NCI-H748 (cell line): ENCODE data around the gene NANS.
A peak's percentile ranks its signal among the peaks of the same experiment; 100 is the strongest.

Experiments used
- DNase-seq: peaks from one replicate; lab custom pipeline; 2025; ENCODE audit not compliant: unreplicated experiment; lab: John Stamatoyannopoulos, UW

The NANS gene

DNA sequence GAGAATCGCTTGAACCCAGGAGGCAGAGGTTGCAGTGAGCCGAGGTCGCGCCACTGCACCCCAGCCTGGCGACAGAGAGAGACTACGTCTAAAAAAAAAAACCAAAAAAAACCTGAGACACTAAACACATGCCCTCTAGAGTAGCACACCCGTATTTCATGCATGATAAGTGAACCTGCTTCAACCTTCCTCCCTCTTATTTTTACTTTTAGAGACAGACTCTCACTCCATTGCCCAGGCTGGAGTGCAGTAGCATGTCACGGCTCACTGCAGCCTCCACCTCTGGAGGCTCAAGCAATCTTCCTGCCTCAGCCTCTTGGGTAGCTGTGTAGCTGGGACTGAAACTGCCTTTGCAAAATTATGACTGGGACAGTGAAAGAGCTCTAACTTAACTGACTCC, 17.6 kb upstream of the NANS start:
- DNase-seq: no peak

DNA sequence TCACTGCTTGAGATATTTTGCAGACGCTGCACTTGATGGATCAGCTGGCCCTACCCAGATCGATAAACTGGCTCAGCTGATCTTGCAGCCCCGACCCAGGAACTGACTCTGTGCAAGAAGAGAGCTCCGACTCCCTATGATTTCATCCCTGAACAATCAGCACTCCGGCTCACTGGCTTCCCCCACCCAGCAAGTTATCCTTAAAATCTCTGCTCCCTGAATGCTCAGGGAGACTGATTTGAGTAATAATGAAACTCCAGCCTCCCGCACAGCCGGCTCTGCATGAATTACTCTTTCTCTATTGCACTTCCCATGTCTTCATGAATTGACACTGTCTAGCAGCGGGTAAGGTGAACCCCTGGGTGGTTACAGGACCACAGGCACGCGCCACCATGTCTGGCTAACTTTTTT, 16.9 kb upstream of the NANS start:
- no peak for DNase-seq

DNA sequence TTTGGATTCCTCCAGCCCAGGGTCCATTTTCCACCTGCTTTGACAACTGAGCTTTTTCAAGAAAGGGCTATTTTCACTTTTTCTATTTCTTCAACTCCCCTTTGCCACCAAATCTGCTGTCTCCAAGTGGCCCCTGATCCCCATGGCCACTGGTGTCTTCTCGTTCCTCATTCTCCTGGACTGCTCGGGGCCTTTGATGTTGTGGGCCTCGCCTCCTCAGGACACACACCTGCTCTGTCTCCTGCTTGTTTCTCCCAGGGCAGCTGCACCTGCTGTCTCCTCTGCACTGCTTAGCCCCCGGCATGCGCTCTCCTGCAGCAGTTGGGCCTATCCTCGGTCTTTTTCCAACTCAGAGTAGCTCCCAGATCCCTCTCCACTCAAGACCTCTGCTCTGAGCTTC, 16.3 kb upstream of the NANS start:
- DNase-seq: no peak

DNA sequence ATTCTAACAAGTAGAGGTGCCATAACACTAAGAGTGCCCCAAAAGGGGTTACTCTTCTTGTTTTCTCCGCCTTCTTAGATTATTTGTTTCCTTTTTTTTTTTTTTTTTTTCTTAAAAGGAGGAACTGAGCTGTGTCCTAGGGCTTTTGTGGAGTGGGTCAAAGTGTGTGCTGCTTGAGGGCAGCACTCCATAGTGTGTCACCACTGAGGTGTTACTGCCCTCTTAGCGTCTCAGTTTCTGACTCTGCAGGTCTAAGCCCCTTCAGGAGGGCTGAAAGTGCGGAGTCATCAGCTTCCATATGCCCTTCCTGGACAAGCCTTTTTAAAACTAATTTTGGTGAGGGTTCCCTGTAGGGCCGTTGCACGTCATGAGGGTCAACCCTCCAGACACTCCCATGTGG, 12.6 kb upstream of the NANS start:
- no peak for DNase-seq

DNA sequence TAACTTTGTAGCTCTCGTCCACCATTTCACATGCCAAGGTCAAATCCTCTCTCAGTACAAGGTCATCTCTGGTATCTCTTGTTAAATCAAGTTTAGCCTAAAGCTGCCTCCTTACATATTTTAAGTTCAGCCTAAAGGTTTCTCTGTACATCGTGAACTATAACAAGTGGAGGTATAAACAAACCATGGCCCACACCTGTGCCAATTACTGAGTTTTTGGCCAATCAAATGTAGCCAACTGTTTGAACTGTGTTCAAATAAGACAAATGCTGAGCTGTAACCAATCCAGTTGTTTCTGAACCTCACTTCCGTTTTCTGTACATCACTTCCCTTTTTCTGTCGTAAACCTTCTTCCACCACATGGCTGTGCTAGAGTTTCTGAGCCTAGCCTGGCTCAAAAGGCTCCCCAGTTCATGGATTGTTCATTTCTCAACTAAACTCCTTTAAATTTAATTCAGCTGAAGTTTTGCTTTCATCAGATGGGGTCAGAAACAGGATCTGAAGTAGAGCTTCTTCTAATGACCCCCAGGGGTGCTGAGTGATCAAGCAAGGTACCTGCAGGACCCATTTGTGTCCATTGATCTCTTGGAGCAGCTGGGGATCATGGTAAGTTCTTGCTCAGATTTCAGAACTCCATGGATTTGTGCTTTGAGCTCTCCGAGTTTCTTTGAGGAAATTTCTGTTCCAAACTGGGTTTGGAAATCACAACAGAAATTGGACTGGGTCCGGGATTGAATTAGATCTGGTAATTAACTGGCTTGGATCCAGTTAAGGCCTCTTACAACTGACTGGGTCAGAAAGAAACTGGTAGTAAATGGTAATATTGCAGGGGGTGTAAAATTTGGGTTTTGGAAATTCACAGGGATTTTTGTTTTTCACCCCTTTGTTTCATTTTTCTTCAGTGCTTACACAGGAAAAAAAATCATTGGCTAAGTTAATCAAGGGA, 11.0 kb upstream of the NANS start:
- peak; percentile 11 for DNase-seq

DNA sequence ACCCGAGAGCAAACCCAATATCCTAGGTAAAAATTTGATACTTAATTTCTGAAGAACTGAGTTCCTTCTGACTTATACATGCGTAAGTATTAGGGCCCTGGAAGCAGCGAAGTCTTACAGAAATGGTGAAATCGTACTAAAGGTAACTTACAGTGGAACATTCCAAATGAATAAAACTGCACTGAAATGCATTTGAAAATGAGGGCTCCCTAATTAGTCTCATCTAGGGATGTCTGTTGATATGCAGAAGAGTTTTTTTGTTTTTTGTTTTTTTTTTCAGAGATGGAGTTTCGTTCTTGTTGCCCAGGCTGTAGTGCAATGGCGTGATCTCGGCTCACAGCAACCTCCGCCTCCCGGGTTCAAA, 10.4 kb upstream of the NANS start:
- no peak for DNase-seq

DNA sequence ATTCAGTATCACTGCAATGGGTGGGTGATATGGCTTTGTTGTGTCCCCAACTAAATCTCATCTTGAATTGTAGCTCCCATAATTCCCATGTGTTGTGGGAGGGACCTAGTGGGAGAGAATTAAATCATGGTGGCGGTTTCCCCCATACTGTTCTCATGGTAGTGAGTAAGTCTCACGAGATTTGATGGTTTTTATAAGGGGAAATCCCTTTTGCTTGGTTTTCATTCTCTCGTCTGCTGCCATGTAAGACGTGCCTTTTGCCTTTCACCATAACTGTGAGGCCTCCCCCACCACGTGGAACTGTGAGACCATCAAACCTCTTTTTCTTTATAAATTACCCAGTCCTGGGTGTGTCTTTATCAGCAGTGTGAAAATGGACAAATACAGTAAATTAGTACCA, 9.5 kb upstream of the NANS start:
- no peak for DNase-seq

DNA sequence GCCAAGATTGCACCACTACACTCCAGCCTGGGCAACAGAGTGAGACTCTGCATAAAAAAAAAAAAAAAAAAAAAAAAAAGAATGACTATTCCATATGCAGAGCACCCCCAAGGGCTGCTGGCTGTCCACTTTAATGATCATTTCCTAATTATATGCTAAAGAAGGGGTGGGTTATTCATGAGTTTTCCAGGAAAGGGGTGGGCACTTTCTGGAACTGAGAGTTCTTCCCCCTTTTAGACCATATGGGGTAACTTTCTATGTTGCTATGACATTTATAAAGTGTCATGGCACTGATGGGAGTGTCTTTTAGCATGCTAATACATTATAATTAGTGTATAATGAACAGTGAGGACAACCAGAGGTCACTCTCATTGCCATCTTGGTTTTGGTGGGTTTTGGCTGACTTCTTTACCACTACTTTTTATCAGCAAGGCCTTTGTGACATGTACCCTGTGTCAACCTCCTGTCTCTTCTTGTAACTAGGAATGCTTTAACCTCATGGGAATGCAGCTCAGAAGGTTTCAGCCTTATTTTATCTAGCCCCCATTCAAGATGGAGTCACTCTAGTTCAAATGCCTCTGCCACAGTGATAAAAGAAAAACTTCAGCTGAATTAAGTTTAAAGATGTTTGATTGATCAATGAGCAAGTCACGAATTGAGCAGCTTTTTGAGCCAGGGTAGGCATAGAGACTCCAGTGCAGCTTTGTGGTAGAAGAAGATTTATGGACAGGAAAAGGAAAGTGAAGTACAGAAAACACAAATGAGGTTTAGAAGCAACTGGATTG, 7.1 kb upstream of the NANS start:
- no peak for DNase-seq

DNA sequence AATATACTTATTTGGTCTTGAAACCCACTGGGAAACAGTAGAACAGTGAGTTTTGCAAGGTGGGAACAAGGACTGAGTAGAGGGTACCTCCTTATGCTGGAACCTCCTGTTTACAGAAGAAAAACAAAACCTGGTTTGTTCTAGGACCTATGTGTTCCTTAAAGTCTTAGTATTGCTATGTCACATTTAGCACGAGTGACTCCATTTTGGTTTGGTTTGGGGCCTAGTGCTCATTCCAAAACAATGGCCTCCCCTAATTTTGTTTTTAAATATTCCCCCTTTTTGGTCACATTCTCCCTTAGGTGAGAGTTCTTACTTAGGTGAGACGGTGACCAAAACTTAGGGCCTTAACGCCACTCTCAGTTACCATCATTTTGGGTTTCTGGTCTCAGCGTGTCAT, 6.2 kb upstream of the NANS start:
- no peak for DNase-seq

DNA sequence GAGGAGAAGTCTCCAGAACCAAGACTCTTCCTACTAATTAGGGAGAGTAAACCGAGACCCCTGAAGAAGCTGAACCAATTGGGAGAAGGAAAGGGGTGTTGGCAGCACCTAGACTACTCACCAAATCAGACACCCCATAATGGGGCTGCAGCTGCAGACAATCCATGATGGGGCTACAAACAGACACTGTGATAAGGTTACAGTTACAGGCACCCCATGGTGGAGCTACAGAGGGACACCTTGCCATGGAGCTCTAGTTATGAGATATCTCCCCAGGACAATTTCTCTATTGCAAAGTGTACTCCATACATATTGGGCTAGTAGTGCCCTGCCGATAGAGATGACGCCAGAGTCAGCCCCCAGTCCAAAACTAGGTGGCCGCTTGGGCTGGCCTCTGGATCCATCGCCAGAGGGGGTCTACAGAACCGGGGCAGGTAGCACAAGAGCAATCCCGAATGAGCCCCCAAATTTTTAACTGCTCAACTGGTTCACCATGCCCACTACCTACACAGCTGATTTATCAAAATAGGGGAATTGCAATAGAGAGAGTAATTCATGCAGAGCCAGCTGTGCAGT, 2.1 kb upstream of the NANS start:
- no peak for DNase-seq

DNA sequence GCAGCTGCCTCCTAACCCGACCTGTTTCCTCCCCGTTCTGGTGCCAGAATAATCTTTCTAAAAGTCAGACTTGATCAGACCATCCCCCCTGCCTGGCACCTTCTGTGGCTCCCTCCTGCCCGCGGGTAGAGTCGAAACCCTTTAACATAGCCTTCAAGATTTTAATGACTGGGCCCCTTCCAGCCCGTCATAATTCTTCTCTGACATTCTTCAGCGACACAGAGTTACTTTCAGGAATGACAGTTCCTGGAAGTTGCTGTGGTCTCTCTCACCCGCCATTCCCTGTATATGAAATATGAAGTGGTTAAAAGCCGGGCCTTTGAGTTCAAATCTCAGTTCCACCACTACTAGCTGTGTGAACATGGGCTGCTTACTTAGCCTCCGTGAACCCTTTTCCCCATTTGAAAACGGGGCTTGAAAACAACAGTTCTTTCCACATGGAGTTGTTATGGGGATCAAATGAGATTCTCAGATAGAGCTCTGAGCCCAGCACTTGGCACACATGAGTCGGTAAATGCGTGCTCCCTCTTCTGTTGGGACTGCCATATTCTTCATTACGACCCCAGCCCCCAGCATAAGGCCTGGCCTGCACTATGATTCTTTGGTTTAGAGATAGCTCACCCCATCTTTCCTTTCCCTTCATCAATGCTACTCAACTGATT, 737 bp downstream of the NANS start:
- no peak for DNase-seq

DNA sequence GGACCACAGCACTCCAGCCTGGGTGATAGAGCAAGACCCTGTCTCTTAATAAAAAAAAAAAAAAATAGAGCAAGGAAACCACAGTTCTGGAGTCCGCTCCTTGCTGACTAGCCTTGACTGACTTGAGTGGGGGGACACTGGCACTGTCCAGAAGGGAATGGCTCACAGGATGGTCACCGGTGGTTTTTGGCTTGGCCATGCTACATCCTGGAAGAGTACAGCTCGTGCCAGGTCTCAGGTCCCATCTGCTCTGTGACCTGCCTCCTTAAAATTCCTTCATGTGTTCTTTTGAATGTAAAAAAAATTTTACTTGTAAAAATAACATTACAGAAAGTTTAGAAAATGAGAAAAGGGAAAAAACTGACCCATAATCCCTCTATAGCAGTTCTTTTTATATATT, 5.6 kb downstream of the NANS start:
- DNase-seq: no peak

DNA sequence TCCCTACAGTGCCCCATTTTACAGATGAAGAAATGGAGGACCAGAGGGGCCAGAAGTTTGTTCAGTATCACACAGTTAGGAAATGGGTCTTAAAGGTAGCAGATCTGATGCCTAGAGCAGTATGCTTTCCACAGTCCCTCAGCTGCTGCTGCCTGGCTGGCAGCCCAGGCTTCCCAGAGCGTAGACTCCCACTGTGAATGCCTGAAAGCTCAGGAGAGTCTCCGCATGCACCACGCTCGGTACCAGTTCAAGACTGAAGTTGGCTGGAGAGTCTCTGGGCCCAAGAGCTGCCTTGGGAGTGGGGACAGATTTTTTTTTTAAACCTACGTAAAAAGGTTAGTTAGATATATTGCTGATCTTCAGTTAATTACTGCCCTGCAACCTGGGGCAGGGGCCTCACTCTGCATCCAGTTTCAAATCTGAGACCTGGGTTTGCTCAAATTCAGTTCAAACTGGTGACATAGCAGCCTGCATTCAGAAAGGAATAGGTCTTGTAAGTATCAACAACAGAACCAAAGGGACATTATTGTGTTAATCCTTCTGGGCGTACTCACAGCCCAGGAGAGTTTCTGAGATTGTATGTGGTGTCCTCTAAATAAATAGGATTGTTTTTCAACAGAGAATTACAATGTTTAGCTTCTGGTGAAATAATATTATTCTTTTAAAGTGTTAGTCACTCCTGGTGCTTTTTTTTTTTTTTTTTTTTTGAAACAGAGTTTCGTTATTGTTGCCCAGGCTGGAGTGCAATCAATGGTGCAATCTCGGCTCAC, 8.3 kb downstream of the NANS start:
- no peak for DNase-seq

DNA sequence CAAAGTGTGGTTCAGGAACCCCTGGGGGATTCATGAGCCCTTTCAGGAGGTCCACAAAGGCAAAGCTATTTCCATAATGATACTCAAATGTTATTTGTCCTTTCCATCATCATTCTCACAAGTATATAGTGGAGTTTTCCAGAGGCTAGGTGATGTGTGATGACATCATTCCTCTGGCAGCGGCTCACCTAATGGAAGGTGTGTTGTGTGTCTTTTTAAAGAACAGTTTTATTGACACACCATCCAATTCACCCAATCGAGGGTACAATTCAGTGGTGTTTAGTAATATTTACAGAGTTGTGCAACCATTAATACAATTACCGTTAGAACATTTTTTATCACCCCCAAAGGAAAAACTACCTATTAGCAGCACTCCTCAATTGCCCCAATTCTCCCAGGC, 9.7 kb downstream of the NANS start:
- no peak for DNase-seq

DNA sequence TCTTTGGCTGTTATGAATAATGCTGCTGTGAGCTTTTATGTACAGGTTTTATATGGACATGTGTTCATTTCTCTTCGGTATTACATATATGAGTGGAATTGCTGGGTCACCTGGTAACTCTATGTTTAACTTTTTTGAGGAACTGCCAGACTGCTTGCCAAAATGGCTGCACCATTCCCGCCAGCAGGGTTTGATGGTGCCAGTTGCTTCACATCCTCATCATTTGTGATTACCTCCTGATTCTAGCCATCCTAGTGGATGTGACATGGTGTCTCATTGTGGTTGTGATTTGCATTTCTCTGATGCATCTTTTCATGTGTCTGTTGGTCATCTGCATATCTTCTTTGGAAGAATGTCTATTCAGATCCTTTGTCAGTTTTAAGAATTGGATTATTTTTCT, 10.7 kb downstream of the NANS start:
- DNase-seq: no peak

DNA sequence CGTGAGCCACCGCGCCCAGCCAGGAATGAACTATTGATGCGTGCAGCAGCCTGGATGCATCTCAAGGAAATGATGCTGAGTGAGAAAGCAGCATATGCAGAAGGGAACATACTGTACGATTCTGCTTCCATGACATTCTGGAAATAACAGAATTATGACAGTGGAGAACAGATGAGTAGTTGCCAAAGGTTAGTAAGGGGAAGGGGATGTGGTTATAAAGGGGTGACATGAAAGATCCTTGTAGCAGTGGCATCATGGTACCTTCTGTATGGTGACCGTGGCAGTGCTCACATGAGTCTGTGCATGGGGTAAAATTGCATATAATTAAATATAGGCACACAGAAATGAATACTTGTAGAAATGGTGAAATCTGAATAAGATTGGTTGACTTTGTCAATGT, 13.0 kb downstream of the NANS start:
- DNase-seq: no peak

DNA sequence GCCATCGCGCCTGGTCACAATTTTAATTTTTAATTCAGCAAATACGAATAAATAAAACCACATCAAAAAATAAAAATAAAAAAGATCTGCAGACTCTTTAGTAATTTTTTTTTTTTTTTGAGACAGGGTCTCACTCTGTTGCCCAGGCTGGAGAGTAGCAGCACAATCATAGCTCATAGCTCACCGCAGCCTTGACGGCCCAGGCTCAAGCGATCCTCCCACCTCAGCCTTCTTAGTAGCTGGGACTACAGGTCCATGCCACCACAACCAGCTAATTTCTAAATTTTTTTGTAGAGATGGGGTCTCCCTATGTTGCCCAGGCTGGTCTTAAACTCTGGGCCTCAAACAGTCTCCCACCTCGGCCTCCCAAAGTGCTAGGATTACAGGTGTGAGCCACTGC, 14.2 kb downstream of the NANS start:
- DNase-seq: no peak

DNA sequence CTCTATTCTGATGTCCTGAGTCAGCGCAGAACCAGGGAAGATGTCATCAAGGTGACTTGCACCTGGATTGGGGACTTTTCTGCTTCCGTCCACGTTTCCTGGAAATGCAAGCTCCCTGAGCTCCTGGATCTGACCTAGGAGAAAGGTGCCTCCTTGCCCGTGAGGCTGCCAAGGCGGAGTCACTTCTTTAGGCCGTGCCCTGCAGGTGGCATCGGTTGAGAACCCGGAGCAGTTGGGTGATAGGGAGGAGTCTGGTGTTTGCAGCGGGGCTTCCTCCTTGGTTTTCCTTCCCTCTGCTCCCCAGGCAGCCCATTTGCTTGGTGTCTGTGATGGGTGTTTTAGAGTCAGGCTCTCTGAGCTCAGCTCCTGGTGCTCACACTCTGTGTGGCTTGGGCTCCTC, 15.2 kb downstream of the NANS start:
- DNase-seq: no peak

DNA sequence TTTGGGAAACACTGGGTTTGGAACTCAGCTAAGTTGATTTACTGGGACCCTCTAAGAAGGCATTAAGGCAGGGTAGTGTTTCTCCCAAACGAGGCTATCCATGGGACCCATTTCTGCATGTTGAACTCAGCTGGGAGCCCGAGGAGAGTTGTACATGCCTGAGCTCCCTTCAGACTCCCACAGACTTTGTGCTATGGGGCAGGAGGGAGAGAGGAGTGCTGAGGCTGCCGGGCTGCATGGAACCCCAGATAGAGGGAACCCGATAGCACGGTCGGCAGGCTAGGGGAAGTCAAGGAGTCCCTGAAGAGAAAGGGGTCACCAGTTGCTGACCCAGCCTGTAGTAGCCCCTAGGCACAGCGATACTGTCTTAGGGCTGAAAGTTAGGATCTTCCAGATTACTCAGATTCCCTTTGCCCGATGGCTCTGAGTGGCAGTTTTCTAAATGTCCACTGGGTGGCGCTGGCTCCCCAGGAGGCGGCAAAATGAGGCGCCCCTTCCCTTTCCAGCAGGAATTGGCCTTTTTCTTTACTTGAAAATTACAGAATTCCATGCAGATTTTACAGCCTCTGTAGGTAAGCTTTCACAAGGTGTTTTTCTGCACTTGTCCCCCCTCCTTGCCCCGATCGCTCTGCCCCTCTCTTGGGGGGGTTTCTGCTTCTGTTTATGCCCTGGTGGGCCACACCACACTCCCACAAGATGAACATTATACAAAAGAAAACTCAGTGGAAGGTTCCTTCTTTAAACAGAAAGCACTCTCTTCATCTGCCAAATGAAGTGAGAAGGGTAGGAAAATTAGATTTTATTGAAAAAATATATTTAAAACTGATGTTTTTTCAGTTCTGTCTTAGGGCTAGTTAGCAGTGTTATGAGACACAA, 17.8 kb downstream of the NANS start:
- peak; percentile 43 for DNase-seq

DNA sequence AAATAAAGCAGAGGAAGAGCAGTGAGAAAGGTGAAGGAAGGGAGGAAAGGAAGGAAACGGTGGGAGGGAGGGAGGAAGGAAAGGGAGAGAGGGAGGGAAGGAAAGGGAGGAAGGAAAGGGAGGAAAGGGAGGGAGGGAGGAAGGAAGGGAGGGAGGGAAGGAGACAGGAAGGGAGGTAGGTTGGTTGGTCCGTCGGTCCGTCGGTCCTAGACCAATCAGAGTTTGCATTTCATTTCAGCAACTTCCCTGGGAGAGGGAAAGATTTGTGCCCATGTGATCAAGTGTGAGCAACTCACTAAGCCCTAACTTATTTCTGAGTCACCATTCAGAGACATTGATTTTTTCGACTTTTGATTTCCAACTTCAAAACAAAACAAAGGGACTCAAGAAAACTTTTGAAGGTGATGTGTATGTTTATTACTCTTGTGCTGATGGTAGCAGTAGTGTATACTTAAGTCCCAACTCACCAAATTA, 18.8 kb downstream of the NANS start:
- DNase-seq: no peak
